ENCODE data around the gene HSPB6.

HSPB6 gene

GRCh38 chr19:35764432-35765315, 7.8 kb upstream of the HSPB6 start:
- no peak for DNase-seq

- DNase-seq: no peak
Observed at GRCh38 chr19:35760711-35761349, 4.0 kb upstream of the HSPB6 start.

GRCh38 chr19:35759697-35760096, 2.9 kb upstream of the HSPB6 start:
- DNase-seq: no peak

- DNase-seq: peak; percentile 95 to 97
Observed at GRCh38 chr19:35757749-35758608, 1.1 kb upstream of the HSPB6 start, which contains the start of gene PROSER3. Gene PROSER3 (plus strand): TSS chr19:35758176. CDS start chr19:35758216, 40 bp downstream.

- DNase-seq: no peak
Observed at GRCh38 chr19:35757231-35757748, 461 bp upstream of the HSPB6 start.

GRCh38 chr19:35755550-35756376, 1.1 kb downstream of the HSPB6 start:
- DNase-seq: peak in 1 of 2 donors; percentile 54

- no peak for DNase-seq
Observed at GRCh38 chr19:35755131-35755549, 1.7 kb downstream of the HSPB6 start.

GRCh38 chr19:35754370-35755130, 2.3 kb downstream of the HSPB6 start:
- DNase-seq: no peak

GRCh38 chr19:35753634-35754369, 3.0 kb downstream of the HSPB6 start:
- DNase-seq: no peak

- no peak for DNase-seq
Observed at GRCh38 chr19:35752746-35753350, 4.0 kb downstream of the HSPB6 start.

- no peak for DNase-seq
Observed at GRCh38 chr19:35751839-35752745, 4.7 kb downstream of the HSPB6 start.

- DNase-seq: no peak
Observed at GRCh38 chr19:35750167-35750566, 6.7 kb downstream of the HSPB6 start.

- DNase-seq: peak; percentile 93 to 97
Observed at GRCh38 chr19:35748106-35749020, 8.5 kb downstream of the HSPB6 start, which contains the start of gene LIN37. Gene LIN37 (plus strand): TSS chr19:35748576. CDS start chr19:35748725, 149 bp downstream.

GRCh38 chr19:35746531-35746930, 10.3 kb downstream of the HSPB6 start:
- DNase-seq: no peak

GRCh38 chr19:35746087-35746462, 10.8 kb downstream of the HSPB6 start:
- no peak for DNase-seq

GRCh38 chr19:35745328-35746086, 11.3 kb downstream of the HSPB6 start, which contains the start of the genes PSENEN and U2AF1L4:
Gene PSENEN (plus strand): TSS chr19:35745651. CDS start chr19:35745931, 280 bp downstream.
Gene U2AF1L4 (minus strand): TSS chr19:35745418. CDS start chr19:35745391, 27 bp downstream.
- peak; percentile 89 for DNase-seq
